Ascending aorta (tissue), 2 donors: ENCODE data around the gene KLHDC9. TPM values are rescaled to one million over a fixed set of nuclear protein-coding genes. Genes with fewer than 3 reads are reported as not detected.

Experiments
- DNase-seq, 2 donors: peaks; one replicate each; pipeline ENCODE4 v3.0.0-alpha.2; 2019; ENCODE audit warnings: low spot score in 2 of 2
- H3K27ac ChIP-seq, 2 donors: fragments of 200-600 bp; sonication (generic); one replicate each; pipeline ENCODE4 v1.5.1; 2016 to 2017; ENCODE audit warnings: mild to moderate bottlenecking in 1 of 2
- H3K27me3 ChIP-seq: fragments of 200-600 bp; sonication (generic); one replicate; pipeline ENCODE4 v1.5.1; 2017
- H3K36me3 ChIP-seq, 2 donors: fragments of 200-600 bp; sonication (generic); one replicate each; pipeline ENCODE4 v1.5.1; 2016
- H3K4me1 ChIP-seq, 2 donors: fragments of 200-600 bp; sonication (generic); one replicate each; pipeline ENCODE4 v1.5.1; 2016 to 2017; ENCODE audit warnings: mild to moderate bottlenecking in 1 of 2
- H3K4me3 ChIP-seq, 2 donors: fragments of 200-600 bp; sonication (generic); one replicate each; pipeline ENCODE4 v1.5.1; 2016 to 2017; ENCODE audit warnings: mild to moderate bottlenecking in 1 of 2
- H3K9me3 ChIP-seq, 2 donors: fragments of 200-600 bp; sonication (generic); one replicate each; pipeline ENCODE4 v1.5.1; 2016
- CTCF ChIP-seq, 3 experiments: fragments of 200-600 bp in 2 of 3; fragments of 450-650 bp in 1 of 3; sonication (generic) in 2 of 3; IDR thresholded peaks; one replicate each; pipeline ENCODE4 v1.5.1; 2016 to 2019; ENCODE audit warnings: antibody characterized with exemption in 3 of 3, mild to moderate bottlenecking in 1 of 3, moderate library complexity in 1 of 3
- intact Hi-C: fragments of 100-400 bp; cut with DNase I; formaldehyde crosslinking; loops from one replicate; pipeline ENCODE4 v1.15.1; 2023
- total RNA-seq: library from RNA; depleted of rRNA; stranded (reverse); fragments of >200 nt; gene quantifications from one replicate; pipeline ENCODE4 v1.1.0, GENCODE V29; 2016

The KLHDC9 gene
- total RNA-seq, 1 donor from 2014 or later = 0.32 TPM

- Histone ChIP-seq H3K36me3 (peaks cover 8 to 10% of the 10 kb centered on the region in 2 donors), H3K27ac (peak overlapping the region; percentile 96 to 98), H3K9me3 (no peaks in the 10 kb centered on the region), H3K27me3 (no peaks in the 10 kb centered on the region), H3K4me3 (peak overlapping the region; percentile 71 to 89), H3K4me1 (peaks cover 5 to 19% of the 10 kb centered on the region in 2 donors)
- no peak for TF ChIP-seq CTCF (IDR thresholded peaks at IDR 0.05)
- DNase-seq = no peak
- intact Hi-C loops = loop anchor here (2.0 to 5.0 kb wide), 4 partner anchors 26 to 594 kb away; partner anchors contain the start of genes KLHDC9 and USP21
Observed at GRCh38 chr1:161133220-161133740, 35.1 kb downstream of the KLHDC9 start.

GRCh38 chr1:161137881-161138280 is 39.7 kb downstream of the KLHDC9 start:
- H3K4me1 ChIP-seq = peaks cover 0 to 8% of the 10 kb centered on the region in 2 donors
- no peaks in the 10 kb centered on the region for H3K9me3 ChIP-seq
- no peak for DNase-seq
- no peak for TF ChIP-seq CTCF (IDR thresholded peaks at IDR 0.05)
- H3K27ac ChIP-seq = no peak overlapping the region
- H3K4me3 ChIP-seq = no peak overlapping the region
- no peaks in the 10 kb centered on the region for H3K27me3 ChIP-seq
- H3K36me3 ChIP-seq = no peaks in the 10 kb centered on the region
- intact Hi-C loops = no loop called here

- intact Hi-C loops = no loop called here
- H3K36me3 ChIP-seq = no peaks in the 10 kb centered on the region
Observed at GRCh38 chr1:161138431-161138830, 40.3 kb downstream of the KLHDC9 start.

GRCh38 chr1:161139766-161140165 is 41.6 kb downstream of the KLHDC9 start:
- no peaks in the 10 kb centered on the region for H3K36me3 ChIP-seq
- no peaks in the 10 kb centered on the region for H3K27me3 ChIP-seq
- DNase-seq = no peak
- no peaks in the 10 kb centered on the region for H3K9me3 ChIP-seq
- H3K4me3 ChIP-seq = no peak overlapping the region
- H3K4me1 ChIP-seq = no peaks in the 10 kb centered on the region
- intact Hi-C loops = no loop called here
- H3K27ac ChIP-seq = no peak overlapping the region
- peak in 2 of 3 experiments; percentile 13 to 32 for TF ChIP-seq CTCF (IDR thresholded peaks at IDR 0.05)

More at GRCh38 chr1:161138431-161138830, 40.3 kb downstream of the KLHDC9 start:
- Histone ChIP-seq H3K9me3 (no peaks in the 10 kb centered on the region), H3K4me3 (no peak overlapping the region), H3K4me1 (peaks cover 0 to 8% of the 10 kb centered on the region in 2 donors), H3K27me3 (no peaks in the 10 kb centered on the region), H3K27ac (no peak overlapping the region)
- no peak for DNase-seq
- no peak for TF ChIP-seq CTCF (IDR thresholded peaks at IDR 0.05)

- intact Hi-C loops = no loop called here
- Histone ChIP-seq H3K4me3 (no peak overlapping the region), H3K27me3 (no peaks in the 10 kb centered on the region), H3K36me3 (no peaks in the 10 kb centered on the region), H3K9me3 (no peaks in the 10 kb centered on the region), H3K27ac (no peak overlapping the region), H3K4me1 (no peaks in the 10 kb centered on the region)
- TF ChIP-seq CTCF (IDR thresholded peaks at IDR 0.05) = no peak
- no peak for DNase-seq
Observed at GRCh38 chr1:161140755-161141400, 42.7 kb downstream of the KLHDC9 start.
